Measurements from ENCODE around the gene BTBD19.

DNA sequence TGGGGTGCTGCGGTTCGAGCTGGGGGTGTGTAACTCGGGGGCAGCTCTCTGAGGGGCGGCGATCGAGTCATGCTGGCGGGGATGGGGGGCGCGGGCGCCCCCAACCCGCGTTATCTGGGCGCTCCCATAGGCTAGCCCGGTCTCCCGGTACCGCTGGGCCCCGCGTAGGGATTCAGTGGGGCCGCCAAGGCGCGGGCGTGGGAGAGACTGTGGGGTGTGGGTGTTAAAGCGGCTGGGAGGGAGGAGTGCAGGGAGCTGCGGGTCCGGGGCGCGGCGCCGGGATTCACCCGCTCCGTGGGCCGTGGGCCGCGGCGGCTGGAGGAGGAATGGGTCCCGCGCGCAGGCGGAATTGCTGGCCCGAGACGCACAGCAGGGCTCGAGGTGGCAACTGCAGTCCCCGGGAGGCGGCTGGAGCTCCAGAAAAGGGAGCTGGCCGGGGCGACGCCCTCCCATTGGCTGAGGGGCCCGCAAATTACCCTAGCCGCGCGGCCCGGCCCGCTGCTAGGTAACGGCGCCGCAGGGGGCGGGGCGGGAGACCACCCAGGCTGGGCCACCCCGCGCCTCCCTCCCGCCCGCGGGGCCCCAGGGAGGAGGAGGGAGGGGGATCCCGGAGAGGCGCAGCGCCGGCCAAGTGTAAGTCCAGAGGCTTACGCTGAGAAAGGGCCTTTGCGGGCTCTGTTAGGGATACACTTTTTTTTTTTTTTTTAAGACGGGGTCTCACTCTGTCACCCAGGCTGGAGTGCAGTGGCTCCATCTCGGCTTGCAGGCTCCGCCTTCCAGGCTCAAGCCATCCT is 34.7 kb downstream of the BTBD19 start, which contains the start of gene PTCH2:
- TF ChIP-seq RAD21 (IDR thresholded peaks at IDR 0.05 in 1 of 2, conservative IDR thresholded peaks at IDR 0.05 in 1 of 2; ENCODE audit: low read depth in 2 of 2, low read length in 2 of 2) (no peak), GABPA (IDR thresholded peaks at IDR 0.05; ENCODE audit: borderline replicate concordance, insufficient read depth, low read length) (no peak), FOSL1 (IDR thresholded peaks at IDR 0.05; ENCODE audit: insufficient read depth, low read depth, low read length) (no peak), EZH2 (IDR thresholded peaks at IDR 0.05; ENCODE audit: low read depth, low read length, severe bottlenecking) (no peak), JUND (IDR thresholded peaks at IDR 0.05; ENCODE audit: low read length) (no peak), TEAD4 (IDR thresholded peaks at IDR 0.05; ENCODE audit: low read depth, low read length) (no peak), MAFK (IDR thresholded peaks at IDR 0.05; ENCODE audit: low read depth, low read length) (no peak)
- TF ChIP-seq, protein P1, sequence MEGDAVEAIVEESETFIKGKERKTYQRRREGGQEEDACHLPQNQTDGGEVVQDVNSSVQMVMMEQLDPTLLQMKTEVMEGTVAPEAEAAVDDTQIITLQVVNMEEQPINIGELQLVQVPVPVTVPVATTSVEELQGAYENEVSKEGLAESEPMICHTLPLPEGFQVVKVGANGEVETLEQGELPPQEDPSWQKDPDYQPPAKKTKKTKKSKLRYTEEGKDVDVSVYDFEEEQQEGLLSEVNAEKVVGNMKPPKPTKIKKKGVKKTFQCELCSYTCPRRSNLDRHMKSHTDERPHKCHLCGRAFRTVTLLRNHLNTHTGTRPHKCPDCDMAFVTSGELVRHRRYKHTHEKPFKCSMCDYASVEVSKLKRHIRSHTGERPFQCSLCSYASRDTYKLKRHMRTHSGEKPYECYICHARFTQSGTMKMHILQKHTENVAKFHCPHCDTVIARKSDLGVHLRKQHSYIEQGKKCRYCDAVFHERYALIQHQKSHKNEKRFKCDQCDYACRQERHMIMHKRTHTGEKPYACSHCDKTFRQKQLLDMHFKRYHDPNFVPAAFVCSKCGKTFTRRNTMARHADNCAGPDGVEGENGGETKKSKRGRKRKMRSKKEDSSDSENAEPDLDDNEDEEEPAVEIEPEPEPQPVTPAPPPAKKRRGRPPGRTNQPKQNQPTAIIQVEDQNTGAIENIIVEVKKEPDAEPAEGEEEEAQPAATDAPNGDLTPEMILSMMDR (IDR thresholded peaks at IDR 0.05; ENCODE audit: control extremely low read depth in 1 of 3, insufficient read depth in 1 of 3, low read depth in 1 of 3, low read length in 3 of 3): no peak

All from H1 (cell line).